ENCODE results near the gene NOC3L. TPM values are rescaled to one million over a fixed set of nuclear protein-coding genes. Genes with fewer than 3 reads are reported as not detected.

Gene NOC3L
- total and polyA plus RNA-seq, 10 of the 15 experiments (the other 5 are each of a cell fraction or from before 2014, with no cell fraction given): 27.8 to 51.4 (median 40.5) TPM

DNA sequence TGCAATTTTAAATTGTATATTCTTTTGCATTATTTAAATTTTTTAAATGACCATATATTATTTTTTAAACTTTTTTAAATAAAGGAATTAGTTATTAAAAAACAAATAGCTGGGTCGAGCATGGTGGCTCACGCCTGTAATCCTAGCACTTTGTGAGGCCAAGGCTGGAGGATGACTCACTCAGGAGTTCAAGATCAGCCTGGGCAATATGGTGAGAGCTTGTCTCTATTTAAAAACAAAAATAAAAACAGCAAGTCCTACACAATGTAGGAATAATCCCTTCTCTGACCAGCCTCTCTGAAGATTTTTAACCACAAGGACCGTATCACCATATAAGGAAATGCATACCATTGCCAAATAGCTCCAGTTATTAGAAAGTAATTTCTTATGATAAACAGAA, 19.6 kb downstream of the NOC3L start:
- in situ Hi-C loops (cut with MboI): no loop called here

More for the DNA sequence above, 19.6 kb downstream of the NOC3L start:
- Histone ChIP-seq H4K20me1 (ENCODE audit: control insufficient read depth, insufficient read depth) (no peaks in the 10 kb centered on the region), H3K9ac (ENCODE audit: control insufficient read depth, insufficient read depth, low read length) (no peak overlapping the region), H3K27me3 (replicated peaks in 1 of 2; ENCODE audit: control insufficient read depth in 2 of 2, insufficient read depth in 2 of 2, low read length in 1 of 2) (no peaks in the 10 kb centered on the region), H3K36me3 (ENCODE audit: control insufficient read depth in 2 of 2, insufficient read depth in 2 of 2, low read length in 1 of 2) (peaks cover 3 to 21% of the 10 kb centered on the region in 2 experiments; a peak in 3 of 4 replicates), H3K4me1 (ENCODE audit: control insufficient read depth, insufficient read depth, low read length) (peaks cover 9% of the 10 kb centered on the region), H3K27ac (ENCODE audit: control insufficient read depth, insufficient read depth) (no peak overlapping the region), H2AFZ (ENCODE audit: control insufficient read depth, low read depth, low read length) (no peak overlapping the region), H3K4me2 (ENCODE audit: control insufficient read depth, insufficient read depth) (no peak overlapping the region), H3K9me3 (replicated peaks; ENCODE audit: control insufficient read depth, insufficient read depth, low read length) (no peaks in the 10 kb centered on the region; the same call in 2 of the 3 replicates), H3K4me3 (no peak overlapping the region), H3K79me2 (ENCODE audit: control insufficient read depth, insufficient read depth, low read length) (peaks cover 2% of the 10 kb centered on the region)
- DNase-seq (ENCODE audit: low read depth, low spot score) (no peak), ATAC-seq (no peak), FAIRE-seq (no peak)
- SMC1A ChIA-PET (ENCODE audit: uncharacterized antibody, unreplicated experiment): interaction anchor here (0.6 to 3.5 kb wide), 9 partner anchors 8 to 218 kb away, joined by 3 to 17 read pairs (median 7); partner anchors contain the start of gene NOC3L
- intact Hi-C loops (cut with micrococcal nuclease; ENCODE audit: unreplicated experiment): no loop called here
- no TSS peak for BruUV-seq (replicated peaks)
- POLR2A ChIA-PET: interaction anchor here (1.0 kb wide), 1 partner anchor 10 kb away, joined by 4 read pairs; no protein-coding TSS in a partner anchor
- CTCF ChIA-PET: interaction anchor here (0.7 to 2.8 kb wide), 7 partner anchors 10 to 103 kb away, joined by 3 to 17 read pairs (median 10); partner anchors contain the start of gene NOC3L
- RAD21 ChIA-PET (ENCODE audit: unreplicated experiment): interaction anchor here (0.7 to 2.1 kb wide), 2 partner anchors 10 to 12 kb away, joined by 3 to 5 read pairs; no protein-coding TSS in a partner anchor
- 97% methylated on average over 3 of the region's 3 CpGs for WGBS (ENCODE audit: insufficient coverage, insufficient replicate concordance, low lambda C conversion rate, missing lambda C conversion rate)
- TF ChIP-seq ZNF274 (IDR thresholded peaks at IDR 0.05; ENCODE audit: insufficient read depth, insufficient read length) (no peak), DPF2 (IDR thresholded peaks at IDR 0.05) (no peak), RELA (IDR thresholded peaks at IDR 0.05; ENCODE audit: borderline replicate concordance, partially characterized antibody) (no peak), CBX5 (IDR thresholded peaks at IDR 0.05; ENCODE audit: low read depth) (no peak), RAD21 (IDR thresholded peaks at IDR 0.05; ENCODE audit: insufficient read depth, low read depth, low read length) (no peak), CHD4 (IDR thresholded peaks at IDR 0.05) (no peak), EED (IDR thresholded peaks at IDR 0.05; ENCODE audit: low read depth) (no peak), CHD2 (IDR thresholded peaks at IDR 0.05; ENCODE audit: borderline replicate concordance, low read depth, low read length) (no peak), BMI1 (IDR thresholded peaks at IDR 0.05; ENCODE audit: borderline replicate concordance) (no peak), MTA3 (IDR thresholded peaks at IDR 0.05; ENCODE audit: borderline replicate concordance, low read length) (no peak), RUNX3 (IDR thresholded peaks at IDR 0.05; ENCODE audit: low read length) (no peak), STAT1 (conservative IDR thresholded peaks at IDR 0.05) (no peak), PML (IDR thresholded peaks at IDR 0.05; ENCODE audit: low read length) (no peak), FOS (IDR thresholded peaks at IDR 0.05; ENCODE audit: borderline replicate concordance, extremely low read depth, insufficient read length) (no peak), NFYA (IDR thresholded peaks at IDR 0.05; ENCODE audit: borderline replicate concordance, low read depth, low read length) (no peak), MTA2 (IDR thresholded peaks at IDR 0.05; ENCODE audit: low read depth) (no peak), NBN (IDR thresholded peaks at IDR 0.05) (no peak)
- TF ChIP-seq, protein P1, sequence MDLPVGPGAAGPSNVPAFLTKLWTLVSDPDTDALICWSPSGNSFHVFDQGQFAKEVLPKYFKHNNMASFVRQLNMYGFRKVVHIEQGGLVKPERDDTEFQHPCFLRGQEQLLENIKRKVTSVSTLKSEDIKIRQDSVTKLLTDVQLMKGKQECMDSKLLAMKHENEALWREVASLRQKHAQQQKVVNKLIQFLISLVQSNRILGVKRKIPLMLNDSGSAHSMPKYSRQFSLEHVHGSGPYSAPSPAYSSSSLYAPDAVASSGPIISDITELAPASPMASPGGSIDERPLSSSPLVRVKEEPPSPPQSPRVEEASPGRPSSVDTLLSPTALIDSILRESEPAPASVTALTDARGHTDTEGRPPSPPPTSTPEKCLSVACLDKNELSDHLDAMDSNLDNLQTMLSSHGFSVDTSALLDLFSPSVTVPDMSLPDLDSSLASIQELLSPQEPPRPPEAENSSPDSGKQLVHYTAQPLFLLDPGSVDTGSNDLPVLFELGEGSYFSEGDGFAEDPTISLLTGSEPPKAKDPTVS (IDR thresholded peaks at IDR 0.05; ENCODE audit: low read depth, low read length): no peak

Data from GM12878 (cell line).